Fibroblast of peridontal ligament (primary cell): ENCODE data around the gene ZC3HAV1.
"Not testable (repeated sequence)": the region's sequence is repeated elsewhere in the genome, so short reads cannot be mapped to it uniquely, and the experiment has no call there.

ENCODE experiments used
- DNase-seq: peaks from one replicate; pipeline ENCODE4 v3.0.0-alpha.2; 2010; ENCODE audit errors: extremely low read depth

The ZC3HAV1 gene

GRCh38 chr7:139087212-139087611 lies 22.3 kb downstream of the ZC3HAV1 start:
- no peak for DNase-seq

GRCh38 chr7:139086454-139086853 lies 23.1 kb downstream of the ZC3HAV1 start:
- no peak for DNase-seq

DNA sequence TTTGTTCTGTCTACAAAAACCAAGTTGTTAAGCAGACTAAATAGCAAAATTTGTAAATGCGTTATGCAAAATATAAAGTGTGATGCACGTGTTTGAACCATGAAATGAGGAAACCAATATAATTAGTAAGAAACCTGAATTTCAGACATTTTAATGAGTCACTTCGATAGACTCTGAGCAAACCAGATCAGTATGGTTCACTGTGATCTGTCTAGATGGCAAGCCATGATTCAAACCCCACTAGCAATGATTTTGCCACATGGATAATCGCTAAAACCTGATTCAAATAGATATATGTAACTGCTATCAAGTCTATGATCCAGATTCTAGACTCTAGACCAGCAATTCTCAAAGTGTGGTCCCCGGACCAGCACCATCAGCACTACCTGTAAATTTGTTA lies 24.8 kb downstream of the ZC3HAV1 start:
- no peak for DNase-seq

DNA sequence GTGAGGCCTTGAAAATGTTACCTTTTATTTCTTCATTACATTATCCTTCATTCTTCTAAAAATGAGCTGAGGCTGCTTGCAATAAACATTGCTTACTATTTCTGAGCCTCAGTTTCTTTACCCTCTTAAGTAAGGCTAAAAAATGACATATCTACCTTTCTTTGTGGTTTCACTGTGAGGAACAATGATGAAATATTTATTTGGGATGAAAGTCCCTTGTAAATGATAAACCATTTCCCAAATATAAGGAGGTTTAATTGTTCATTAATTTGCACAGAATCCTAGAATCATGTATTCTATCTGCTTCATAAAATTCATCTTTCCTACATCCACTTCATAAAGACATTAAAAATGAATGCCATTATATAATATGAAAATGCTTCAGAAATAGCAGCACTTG lies 27.9 kb downstream of the ZC3HAV1 start:
- DNase-seq: no peak

GRCh38 chr7:139080905-139081304 lies 28.6 kb downstream of the ZC3HAV1 start:
- DNase-seq: no peak

GRCh38 chr7:139079861-139080260 lies 29.7 kb downstream of the ZC3HAV1 start:
- DNase-seq: no peak

DNA sequence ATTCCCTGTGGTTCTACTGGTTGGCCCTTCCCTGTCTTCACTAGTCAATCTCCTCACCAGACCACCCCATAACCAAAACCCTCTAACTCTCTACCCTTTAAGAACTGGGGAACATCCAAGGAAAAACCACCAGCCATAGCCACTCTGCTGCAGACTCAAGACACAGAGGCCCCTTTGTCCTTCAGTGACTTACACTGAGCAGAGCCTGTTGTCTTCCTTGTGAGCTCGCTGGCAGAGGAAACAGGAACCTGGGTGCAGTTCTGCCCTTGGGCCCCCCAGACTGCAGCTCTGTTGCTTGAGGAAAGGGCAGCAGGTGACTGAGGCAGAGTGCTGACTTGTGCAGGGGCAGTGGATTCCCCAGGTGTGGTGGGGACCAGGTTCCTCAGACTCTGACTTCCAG lies 30.6 kb downstream of the ZC3HAV1 start:
- no peak for DNase-seq

GRCh38 chr7:139078399-139078798 lies 31.1 kb downstream of the ZC3HAV1 start:
- DNase-seq: peak; percentile 23

DNA sequence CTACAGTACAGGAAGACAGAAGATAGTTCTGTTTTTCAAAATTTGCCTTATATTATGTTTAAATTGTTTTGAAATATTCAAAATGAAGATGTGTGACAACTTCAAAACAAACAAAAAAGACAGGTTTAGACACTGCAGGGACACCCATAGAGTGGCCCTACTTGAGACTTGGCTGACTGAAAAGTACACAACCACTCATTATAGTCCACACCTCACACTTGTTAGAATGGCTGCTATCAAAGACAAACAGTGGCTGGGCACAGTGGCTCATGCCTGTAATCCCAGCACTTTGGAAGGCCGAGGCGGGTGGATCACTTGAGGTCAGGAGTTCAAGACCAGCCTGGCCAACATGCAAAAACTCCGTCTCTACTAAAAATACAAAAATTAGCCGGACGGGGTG lies 31.8 kb downstream of the ZC3HAV1 start:
- not testable (repeated sequence) for DNase-seq

GRCh38 chr7:139075871-139076686 lies 33.4 kb downstream of the ZC3HAV1 start:
- DNase-seq: no peak

DNA sequence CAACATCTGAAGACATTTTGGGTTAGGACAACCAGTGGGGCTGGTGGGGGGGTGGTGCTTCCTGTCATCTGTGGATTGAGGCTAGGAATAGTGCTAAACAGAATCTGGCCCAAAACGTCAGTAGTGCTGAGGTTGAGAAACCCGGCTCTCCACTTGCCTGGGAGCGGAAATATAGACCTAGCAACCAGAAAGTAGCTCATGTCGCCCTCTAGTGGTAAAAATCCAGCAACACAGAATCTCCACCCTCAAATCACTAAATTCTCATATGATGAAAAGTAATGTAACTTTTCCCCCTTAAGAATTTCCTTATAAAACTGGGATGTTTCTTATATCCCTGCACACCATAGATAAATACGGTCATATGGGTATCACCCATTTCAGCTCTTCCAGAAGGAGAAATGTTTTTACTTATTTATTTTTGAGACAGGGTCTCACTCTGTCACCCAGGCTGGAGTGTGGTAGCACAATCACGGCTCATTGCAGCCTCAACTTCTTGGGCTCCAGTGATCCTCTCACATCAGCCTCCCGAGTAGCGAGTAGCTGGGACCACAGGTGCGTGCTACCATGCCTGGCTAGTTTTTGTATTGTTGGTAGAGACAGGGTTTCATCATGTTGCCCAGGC lies 34.4 kb downstream of the ZC3HAV1 start:
- peak; percentile 95 for DNase-seq

DNA sequence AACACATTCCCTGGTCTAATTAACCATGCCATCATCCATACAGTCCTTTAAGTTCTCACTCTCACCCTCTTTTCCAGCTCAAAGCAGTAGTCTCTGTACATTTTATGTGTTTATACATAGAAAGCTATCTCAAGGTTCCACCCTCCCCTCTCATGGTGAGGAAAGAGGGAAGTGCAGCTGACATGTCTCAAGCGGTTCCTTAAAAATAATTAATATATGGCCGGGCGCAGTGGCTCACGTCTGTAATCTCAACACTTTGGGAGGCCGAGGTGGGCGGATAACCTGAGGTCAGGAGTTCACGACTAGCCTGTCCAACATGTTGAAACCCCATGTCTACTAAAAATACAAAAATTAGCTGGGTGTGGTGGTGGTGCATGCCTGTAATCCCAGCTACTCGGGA lies 36.7 kb downstream of the ZC3HAV1 start:
- no peak for DNase-seq

- no peak for DNase-seq
These were observed 37.8 kb downstream of the ZC3HAV1 start for GRCh38 chr7:139071680-139072079.

- no peak for DNase-seq
These were observed 40.7 kb downstream of the ZC3HAV1 start for GRCh38 chr7:139068544-139069399.

GRCh38 chr7:139066315-139066714 lies 43.2 kb downstream of the ZC3HAV1 start:
- DNase-seq: no peak

DNA sequence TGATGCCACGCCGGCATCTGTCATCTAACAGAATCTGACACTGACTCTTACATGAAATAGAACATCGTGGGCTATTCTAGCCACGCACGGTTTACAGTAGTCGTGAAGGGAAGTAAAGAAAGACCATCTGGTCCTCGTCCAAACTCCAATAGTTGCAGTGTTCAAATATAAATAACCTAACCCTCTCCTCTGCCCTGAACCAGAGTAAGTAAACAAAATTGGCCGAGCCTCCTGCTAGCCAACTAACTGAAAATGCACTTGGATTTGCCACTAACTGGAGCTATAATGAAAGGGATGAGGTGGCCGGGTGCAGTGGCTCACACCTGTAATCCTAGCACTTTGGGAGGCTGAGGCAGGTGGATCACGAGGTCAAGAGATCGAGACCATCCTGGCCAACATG lies 44.2 kb downstream of the ZC3HAV1 start:
- no peak for DNase-seq

GRCh38 chr7:139061416-139061815 lies 48.1 kb downstream of the ZC3HAV1 start:
- DNase-seq: peak; percentile 63

DNA sequence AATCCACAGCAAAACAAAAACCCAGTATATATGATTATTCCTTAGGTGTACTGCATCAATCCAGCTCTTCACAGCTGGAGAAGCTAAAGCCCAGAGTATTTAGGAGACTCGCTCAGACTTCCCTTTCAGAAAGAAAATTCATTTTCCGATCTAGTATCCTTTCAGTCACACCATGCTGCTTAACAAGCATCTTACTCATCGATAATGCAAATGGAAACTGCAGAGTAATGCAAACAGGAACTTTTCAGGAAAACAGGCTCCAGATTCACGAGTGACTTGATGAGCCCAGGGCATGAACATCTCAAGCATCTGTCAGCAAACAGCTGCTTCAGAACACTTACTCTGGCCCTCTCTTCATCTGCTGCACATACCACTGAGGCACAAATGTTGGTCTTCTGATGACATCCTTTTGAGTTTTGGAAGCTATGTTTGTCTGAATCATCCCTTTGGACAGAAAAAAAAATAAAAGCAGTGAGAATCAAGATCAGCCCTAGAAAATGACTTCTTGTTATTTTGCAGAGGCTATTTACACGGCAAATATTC lies 48.8 kb downstream of the ZC3HAV1 start:
- peak; percentile 11 for DNase-seq

DNA sequence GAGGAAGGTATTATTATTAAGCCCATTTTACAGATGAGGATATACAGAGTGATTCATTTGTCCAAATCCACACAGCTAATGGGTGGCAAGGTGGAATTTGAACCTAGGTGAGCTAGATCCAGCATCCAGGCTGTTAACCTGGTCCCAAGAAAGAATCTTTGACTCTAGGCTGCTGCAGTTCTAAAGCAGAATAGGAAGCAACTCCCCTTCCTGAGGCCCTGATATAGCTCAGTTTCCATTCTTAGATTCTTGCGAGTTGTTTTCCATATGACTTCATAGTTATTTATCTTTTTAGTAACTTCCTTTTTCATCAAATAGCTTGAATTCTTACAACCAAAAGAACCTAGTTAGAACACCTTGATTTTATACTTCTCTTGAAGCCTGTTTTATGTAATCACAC lies 49.6 kb downstream of the ZC3HAV1 start:
- no peak for DNase-seq

DNA sequence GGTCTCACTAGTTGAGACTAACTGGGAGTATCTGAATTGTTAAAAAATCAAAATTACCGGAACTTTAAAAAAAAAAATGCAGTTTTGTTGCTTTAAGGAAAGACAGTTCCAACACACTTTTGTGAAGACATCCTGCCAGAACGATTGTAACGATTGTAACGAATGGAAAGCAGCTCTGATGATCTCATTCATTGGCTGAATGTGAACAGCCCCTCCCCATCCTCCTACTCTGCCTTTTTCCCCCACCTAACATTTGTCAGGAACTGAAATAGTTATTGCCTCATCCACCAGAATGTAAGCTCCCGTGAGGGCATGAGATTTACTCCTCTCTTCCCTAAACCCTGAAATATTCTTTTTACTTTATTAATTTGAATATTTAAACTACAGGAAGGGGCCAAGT lies 50.6 kb downstream of the ZC3HAV1 start:
- DNase-seq: peak; percentile 55

DNA sequence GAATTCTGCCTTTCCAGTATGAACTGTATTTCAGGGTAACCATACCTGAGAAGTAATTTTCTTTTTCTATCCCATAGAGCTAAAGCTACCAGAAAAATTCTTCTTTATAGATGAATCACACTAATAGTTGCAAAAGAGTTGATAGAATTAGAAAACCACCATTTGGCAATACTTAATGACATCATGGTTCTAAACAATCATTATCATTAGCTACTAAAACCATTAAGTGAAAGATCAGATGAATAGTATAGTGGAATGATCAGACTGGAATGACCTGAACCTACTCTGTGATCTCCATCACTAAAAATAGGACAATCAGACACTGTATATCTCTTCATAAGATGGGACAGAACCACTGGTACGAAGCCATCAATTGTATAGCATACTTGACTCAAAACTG lies 53.8 kb downstream of the ZC3HAV1 start:
- no peak for DNase-seq

- DNase-seq: not testable (repeated sequence)
These were observed 54.9 kb downstream of the ZC3HAV1 start for GRCh38 chr7:139054656-139055055.
